ENCODE measurements around the gene SUPT3H. TPM values are rescaled to one million over a fixed set of nuclear protein-coding genes. Genes with fewer than 3 reads are reported as not detected.
"Not testable (repeated sequence)": the region's sequence is repeated elsewhere in the genome, so short reads cannot be mapped to it uniquely, and the experiment has no call there.

SUPT3H gene
- total RNA-seq, 1 experiment from 2014 or later = 12.7 TPM

DNA sequence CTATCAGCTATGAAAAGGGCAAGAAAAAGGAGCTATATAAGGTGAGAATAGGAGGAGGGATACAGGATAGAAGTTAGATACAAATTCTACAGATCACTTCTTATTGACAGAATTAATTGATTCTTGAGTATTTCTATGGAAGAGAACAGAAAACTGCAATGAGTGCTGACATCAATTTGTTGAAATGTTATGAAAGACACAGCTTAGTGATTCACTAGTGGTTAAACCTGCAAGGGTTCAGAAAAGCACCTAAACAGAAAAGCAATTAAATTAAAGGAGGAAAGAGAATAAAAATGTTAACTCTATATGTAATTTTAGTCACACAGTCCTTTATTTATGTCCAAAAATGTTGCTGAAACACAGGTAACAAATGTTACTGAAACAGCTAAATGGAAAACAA, 304.0 kb downstream of the SUPT3H start:
- BruUV-seq (replicated peaks) = no TSS peak
- H3K4me1 Mint-ChIP-seq (ENCODE audit: insufficient read depth, unreplicated experiment) = peaks cover 26% of the 10 kb centered on the region
- TF ChIP-seq, protein P1, sequence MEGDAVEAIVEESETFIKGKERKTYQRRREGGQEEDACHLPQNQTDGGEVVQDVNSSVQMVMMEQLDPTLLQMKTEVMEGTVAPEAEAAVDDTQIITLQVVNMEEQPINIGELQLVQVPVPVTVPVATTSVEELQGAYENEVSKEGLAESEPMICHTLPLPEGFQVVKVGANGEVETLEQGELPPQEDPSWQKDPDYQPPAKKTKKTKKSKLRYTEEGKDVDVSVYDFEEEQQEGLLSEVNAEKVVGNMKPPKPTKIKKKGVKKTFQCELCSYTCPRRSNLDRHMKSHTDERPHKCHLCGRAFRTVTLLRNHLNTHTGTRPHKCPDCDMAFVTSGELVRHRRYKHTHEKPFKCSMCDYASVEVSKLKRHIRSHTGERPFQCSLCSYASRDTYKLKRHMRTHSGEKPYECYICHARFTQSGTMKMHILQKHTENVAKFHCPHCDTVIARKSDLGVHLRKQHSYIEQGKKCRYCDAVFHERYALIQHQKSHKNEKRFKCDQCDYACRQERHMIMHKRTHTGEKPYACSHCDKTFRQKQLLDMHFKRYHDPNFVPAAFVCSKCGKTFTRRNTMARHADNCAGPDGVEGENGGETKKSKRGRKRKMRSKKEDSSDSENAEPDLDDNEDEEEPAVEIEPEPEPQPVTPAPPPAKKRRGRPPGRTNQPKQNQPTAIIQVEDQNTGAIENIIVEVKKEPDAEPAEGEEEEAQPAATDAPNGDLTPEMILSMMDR (IDR thresholded peaks at IDR 0.05; ENCODE audit: unreplicated experiment) = no peak
- no peak for DNase-seq (ENCODE audit: unreplicated experiment)
- no peaks in the 10 kb centered on the region for H3K27me3 Mint-ChIP-seq (ENCODE audit: insufficient read depth, unreplicated experiment)
- ChIA-PET CTCF (interaction anchor here (1.1 to 1.7 kb wide), 2 partner anchors 418 to 641 kb away, joined by 4 to 7 read pairs; no protein-coding TSS in a partner anchor), POLR2A (interaction anchor here (0.9 to 1.7 kb wide), 2 partner anchors 9 to 22 kb away, joined by 3 to 7 read pairs; no protein-coding TSS in a partner anchor)
- no peaks in the 10 kb centered on the region for H3K36me3 Mint-ChIP-seq (ENCODE audit: insufficient read depth, unreplicated experiment)
- peak overlapping the region; percentile 89 for H3K27ac Mint-ChIP-seq (ENCODE audit: low read depth, unreplicated experiment)
- intact Hi-C loops (cut with micrococcal nuclease) = loop anchor here (10.0 kb wide), 1 partner anchor 301 kb away; the partner anchor contains the start of gene SUPT3H
- H3K4me3 Mint-ChIP-seq (ENCODE audit: unreplicated experiment) = no peak overlapping the region
- peaks cover 17% of the 10 kb centered on the region for H3K9me3 Mint-ChIP-seq (ENCODE audit: unreplicated experiment)

DNA sequence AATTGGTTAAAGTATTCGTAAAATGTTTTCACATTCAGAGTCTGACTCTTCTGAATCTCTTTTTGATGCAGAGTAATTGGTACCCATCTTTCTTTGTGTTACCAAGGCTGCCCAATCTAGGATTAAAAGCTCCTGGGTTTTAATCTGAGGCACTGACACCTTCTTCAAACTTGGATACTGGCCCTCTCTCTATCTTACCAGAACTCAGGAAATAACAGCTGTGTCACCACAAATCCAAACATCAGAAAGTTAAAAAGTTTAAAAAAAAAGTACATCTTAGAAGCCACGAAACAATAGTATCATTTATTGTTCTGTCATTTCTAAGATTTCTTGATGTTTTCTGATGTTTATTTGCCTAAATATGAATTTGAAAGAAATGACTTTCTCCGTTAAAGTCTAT, 305.1 kb downstream of the SUPT3H start:
- intact Hi-C loops (cut with micrococcal nuclease) = loop anchor here (10.0 kb wide), 1 partner anchor 302 kb away; the partner anchor contains the start of gene SUPT3H
- Mint-ChIP-seq H3K36me3 (ENCODE audit: insufficient read depth, unreplicated experiment) (no peaks in the 10 kb centered on the region), H3K4me1 (ENCODE audit: insufficient read depth, unreplicated experiment) (peaks cover 26% of the 10 kb centered on the region), H3K9me3 (ENCODE audit: unreplicated experiment) (peaks cover 7% of the 10 kb centered on the region), H3K4me3 (ENCODE audit: unreplicated experiment) (no peak overlapping the region), H3K27ac (ENCODE audit: low read depth, unreplicated experiment) (peak overlapping the region; percentile 89), H3K27me3 (ENCODE audit: insufficient read depth, unreplicated experiment) (no peaks in the 10 kb centered on the region)
- ChIA-PET CTCF (interaction anchor here (0.6 to 1.7 kb wide), 3 partner anchors 14 to 642 kb away, joined by 3 to 7 read pairs (median 4); no protein-coding TSS in a partner anchor), POLR2A (interaction anchor here (1.7 kb wide), 1 partner anchor 10 kb away, joined by 7 read pairs; no protein-coding TSS in a partner anchor)
- no peak for DNase-seq (ENCODE audit: unreplicated experiment)
- BruUV-seq (replicated peaks) = no TSS peak
- TF ChIP-seq, protein P1 (IDR thresholded peaks at IDR 0.05; ENCODE audit: unreplicated experiment) = no peak

DNA sequence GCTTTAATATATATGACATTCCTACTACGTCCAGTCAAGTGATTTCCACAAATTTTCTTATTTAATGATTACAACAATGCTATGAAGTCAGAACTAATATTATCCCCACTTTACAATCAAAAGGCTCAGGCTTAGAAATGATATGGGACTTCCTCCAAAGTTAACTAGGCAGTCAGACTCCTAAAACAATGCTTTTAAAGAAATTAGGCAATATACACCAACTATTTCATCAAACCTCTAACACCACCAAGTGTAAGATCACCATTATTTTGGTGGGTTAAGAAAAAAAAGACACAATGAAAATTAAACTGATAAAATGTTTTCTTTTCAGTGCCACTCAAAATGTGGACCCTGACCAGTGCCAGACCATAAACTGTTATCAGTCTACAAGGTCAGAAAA, 305.7 kb downstream of the SUPT3H start:
- peaks cover 4% of the 10 kb centered on the region for H3K9me3 Mint-ChIP-seq (ENCODE audit: unreplicated experiment)
- H3K27ac Mint-ChIP-seq (ENCODE audit: low read depth, unreplicated experiment) = peak overlapping the region; percentile 89
- no peaks in the 10 kb centered on the region for H3K36me3 Mint-ChIP-seq (ENCODE audit: insufficient read depth, unreplicated experiment)
- no peak for DNase-seq (ENCODE audit: unreplicated experiment)
- TF ChIP-seq, protein P1 (IDR thresholded peaks at IDR 0.05; ENCODE audit: unreplicated experiment) = no peak
- no TSS peak for BruUV-seq (replicated peaks)
- POLR2A ChIA-PET = no interaction called here
- H3K27me3 Mint-ChIP-seq (ENCODE audit: insufficient read depth, unreplicated experiment) = no peaks in the 10 kb centered on the region
- H3K4me3 Mint-ChIP-seq (ENCODE audit: unreplicated experiment) = no peak overlapping the region
- H3K4me1 Mint-ChIP-seq (ENCODE audit: insufficient read depth, unreplicated experiment) = peaks cover 24% of the 10 kb centered on the region
- intact Hi-C loops (cut with micrococcal nuclease) = loop anchor here (10.0 kb wide), 1 partner anchor 303 kb away; the partner anchor contains the start of gene SUPT3H
- CTCF ChIA-PET = no interaction called here

DNA sequence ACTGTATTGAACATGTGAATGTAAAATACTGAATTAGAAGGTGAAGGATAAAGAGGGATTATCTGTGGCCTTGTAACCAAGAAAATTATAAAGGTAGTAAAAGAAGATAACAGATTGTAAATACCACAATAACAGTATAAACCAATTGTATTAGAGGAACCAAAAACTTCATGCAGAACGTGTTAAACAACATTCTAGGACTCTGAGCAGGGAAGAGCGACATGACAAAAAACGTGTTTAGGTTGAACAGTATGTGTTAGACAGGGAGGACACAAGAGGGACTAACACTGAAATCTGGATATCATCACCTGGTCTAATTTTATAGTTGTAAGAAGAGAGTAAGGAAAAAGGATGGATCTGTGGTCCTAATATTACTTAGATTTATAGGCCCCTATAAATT, 308.6 kb downstream of the SUPT3H start:
- Mint-ChIP-seq H3K4me3 (ENCODE audit: unreplicated experiment) (no peak overlapping the region), H3K27ac (ENCODE audit: low read depth, unreplicated experiment) (no peak overlapping the region), H3K36me3 (ENCODE audit: insufficient read depth, unreplicated experiment) (no peaks in the 10 kb centered on the region), H3K4me1 (ENCODE audit: insufficient read depth, unreplicated experiment) (peaks cover 15% of the 10 kb centered on the region), H3K27me3 (ENCODE audit: insufficient read depth, unreplicated experiment) (no peaks in the 10 kb centered on the region), H3K9me3 (ENCODE audit: unreplicated experiment) (no peaks in the 10 kb centered on the region)
- ChIA-PET CTCF (interaction anchor here (0.6 kb wide), 1 partner anchor 22 kb away, joined by 3 read pairs; no protein-coding TSS in a partner anchor), POLR2A (no interaction called here)
- DNase-seq (ENCODE audit: unreplicated experiment) = no peak
- intact Hi-C loops (cut with micrococcal nuclease) = no loop called here
- TF ChIP-seq, protein P1 (IDR thresholded peaks at IDR 0.05; ENCODE audit: unreplicated experiment) = no peak
- no TSS peak for BruUV-seq (replicated peaks)

DNA sequence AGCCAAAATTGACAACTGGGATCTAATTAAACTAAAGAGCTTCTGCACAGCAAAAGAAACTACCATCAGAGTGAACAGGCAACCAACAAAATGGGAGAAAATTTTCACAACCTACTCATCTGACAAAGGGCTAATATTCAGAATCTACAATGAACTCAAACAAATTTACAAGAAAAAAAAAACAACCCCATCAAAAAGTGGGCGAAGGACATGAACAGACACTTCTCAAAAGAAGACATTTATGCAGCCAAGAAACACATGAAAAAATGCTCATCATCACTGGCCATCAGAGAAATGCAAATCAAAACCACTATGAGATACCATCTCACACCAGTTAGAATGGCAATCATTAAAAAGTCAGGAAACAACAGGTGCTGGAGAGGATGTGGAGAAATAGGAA, 310.3 kb downstream of the SUPT3H start:
- H3K36me3 Mint-ChIP-seq (ENCODE audit: insufficient read depth, unreplicated experiment); H3K9me3 Mint-ChIP-seq (ENCODE audit: unreplicated experiment); BruUV-seq (replicated peaks); POLR2A ChIA-PET; H3K27ac Mint-ChIP-seq (ENCODE audit: low read depth, unreplicated experiment); H3K4me3 Mint-ChIP-seq (ENCODE audit: unreplicated experiment); CTCF ChIA-PET; H3K4me1 Mint-ChIP-seq (ENCODE audit: insufficient read depth, unreplicated experiment); H3K27me3 Mint-ChIP-seq (ENCODE audit: insufficient read depth, unreplicated experiment); DNase-seq (ENCODE audit: unreplicated experiment); intact Hi-C loops (cut with micrococcal nuclease): not testable (repeated sequence)

DNA sequence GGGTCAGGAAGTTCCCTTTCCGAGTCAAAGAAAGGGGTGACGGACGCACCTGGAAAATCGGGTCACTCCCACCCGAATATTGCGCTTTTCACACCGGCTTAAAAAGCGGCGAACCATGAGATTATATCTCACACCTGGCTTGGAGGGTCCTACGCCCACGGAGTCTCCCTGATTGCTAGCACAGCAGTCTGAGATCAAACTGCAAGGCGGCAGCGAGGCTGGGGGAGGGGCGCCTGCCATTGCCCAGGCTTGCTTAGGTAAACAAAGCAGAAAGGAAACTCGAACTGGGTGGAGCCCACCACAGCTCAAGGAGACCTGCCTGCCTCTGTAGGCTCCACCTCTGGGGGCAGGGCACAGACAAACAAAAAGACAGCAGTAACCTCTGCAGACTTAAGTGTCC, 315.1 kb downstream of the SUPT3H start:
- BruUV-seq (replicated peaks); H3K27ac Mint-ChIP-seq (ENCODE audit: low read depth, unreplicated experiment); H3K36me3 Mint-ChIP-seq (ENCODE audit: insufficient read depth, unreplicated experiment); DNase-seq (ENCODE audit: unreplicated experiment); H3K4me1 Mint-ChIP-seq (ENCODE audit: insufficient read depth, unreplicated experiment); intact Hi-C loops (cut with micrococcal nuclease); CTCF ChIA-PET; H3K4me3 Mint-ChIP-seq (ENCODE audit: unreplicated experiment); POLR2A ChIA-PET; H3K27me3 Mint-ChIP-seq (ENCODE audit: insufficient read depth, unreplicated experiment): not testable (repeated sequence)
- H3K9me3 Mint-ChIP-seq (ENCODE audit: unreplicated experiment) = peaks cover 17% of the 10 kb centered on the region

All from MCF 10A (cell line).